ENCODE results near the gene TMEM131.
"Not testable (repeated sequence)": the region's sequence is repeated elsewhere in the genome, so short reads cannot be mapped to it uniquely, and the experiment has no call there.

The TMEM131 gene

DNA sequence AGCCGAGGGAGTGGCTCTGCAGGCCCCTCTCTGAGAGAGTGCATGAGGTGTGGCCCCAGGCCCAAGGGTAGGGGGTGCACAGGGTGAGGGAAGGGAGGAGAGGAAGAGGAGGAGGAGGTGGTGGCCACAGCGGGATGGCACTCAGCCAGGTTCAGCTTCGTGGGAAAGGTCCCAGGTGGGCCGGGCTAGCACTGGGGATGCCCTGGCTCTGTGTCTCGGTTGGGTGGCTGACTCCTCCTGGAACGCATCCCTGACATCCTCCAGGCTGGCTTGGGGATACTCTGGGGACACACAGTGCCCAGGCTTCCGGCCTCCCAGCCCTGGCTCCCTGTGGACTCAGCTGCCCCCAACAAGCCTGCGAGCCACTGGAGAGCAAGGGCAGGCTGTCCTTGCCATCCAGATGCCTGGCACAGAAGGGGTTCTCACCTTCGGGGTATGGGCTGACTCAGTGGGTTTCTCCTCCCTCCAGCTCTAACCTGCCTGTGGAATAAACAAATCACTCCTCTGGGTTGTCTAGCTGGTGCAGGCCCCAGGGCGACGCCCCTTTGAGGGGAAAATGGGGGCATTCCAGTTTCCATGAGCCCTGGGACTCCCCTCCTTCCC is 283.0 kb downstream of the TMEM131 start:
- DNase-seq (ENCODE audit: low read depth in 1 of 2, low spot score in 1 of 2), result peak in 1 of 2 donors; percentile 34

DNA sequence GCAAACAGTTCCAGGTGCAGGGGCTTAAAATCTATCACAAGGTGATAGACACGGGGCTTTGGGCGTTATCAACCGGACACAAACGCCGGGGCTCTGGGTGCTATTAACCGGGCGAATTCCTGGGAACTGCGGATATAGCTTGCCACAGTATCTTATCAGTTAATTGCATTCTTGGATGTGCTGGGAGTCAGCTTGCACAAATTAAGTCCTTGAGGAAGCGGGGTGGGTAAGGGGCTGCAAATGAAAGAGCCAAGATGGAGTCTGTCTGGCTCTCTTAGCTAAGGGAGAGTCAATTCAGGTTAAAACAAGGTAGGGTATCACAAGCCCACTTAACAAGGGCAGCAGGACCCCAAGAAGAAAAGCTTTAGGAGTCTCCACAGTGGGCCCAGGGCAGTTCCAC is 283.6 kb downstream of the TMEM131 start:
- not testable (repeated sequence) for DNase-seq (ENCODE audit: low read depth in 1 of 2, low spot score in 1 of 2)

GRCh38 chr2:97711394-97711711 is 284.4 kb downstream of the TMEM131 start:
- no peak for DNase-seq (ENCODE audit: low read depth in 1 of 2, low spot score in 1 of 2)

DNA sequence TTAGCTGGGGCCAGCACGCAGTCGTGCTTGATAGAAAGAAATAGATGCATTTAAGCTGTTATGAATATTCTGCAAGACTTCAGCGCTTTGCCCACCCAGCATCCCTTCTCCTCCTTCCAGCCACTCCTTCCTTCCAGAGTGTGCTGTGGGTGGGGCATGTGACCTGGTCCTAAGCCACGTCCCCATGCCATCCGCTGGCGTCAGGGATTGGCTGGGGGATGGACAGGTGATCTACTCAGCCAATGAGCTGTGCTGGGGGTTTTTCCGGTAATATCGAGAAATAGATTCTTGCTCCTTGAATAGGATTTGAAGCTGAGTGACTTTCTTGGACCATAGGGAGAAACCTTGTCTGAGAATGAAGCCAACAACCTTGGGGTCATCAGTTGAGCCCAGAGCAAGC is 287.1 kb downstream of the TMEM131 start:
- no peak for DNase-seq (ENCODE audit: low read depth in 1 of 2, low spot score in 1 of 2)

DNA sequence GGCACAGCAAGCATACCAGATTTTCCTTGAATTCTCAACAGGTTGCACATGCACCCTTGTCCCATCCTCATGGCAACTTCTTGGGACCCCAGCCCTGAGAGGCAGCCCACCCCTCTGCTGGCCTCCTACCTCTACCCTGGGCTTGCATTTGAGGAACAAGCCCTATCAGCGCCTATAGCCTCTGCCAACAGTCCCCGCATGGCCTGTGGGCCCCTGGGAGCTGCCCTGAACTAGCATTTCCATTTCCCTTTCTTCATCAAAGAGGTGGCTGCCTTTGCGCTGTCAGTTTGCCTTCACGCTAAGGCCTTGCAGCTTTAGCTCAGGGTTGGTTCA is 287.7 kb downstream of the TMEM131 start:
- no peak for DNase-seq (ENCODE audit: low read depth in 1 of 2, low spot score in 1 of 2)

DNA sequence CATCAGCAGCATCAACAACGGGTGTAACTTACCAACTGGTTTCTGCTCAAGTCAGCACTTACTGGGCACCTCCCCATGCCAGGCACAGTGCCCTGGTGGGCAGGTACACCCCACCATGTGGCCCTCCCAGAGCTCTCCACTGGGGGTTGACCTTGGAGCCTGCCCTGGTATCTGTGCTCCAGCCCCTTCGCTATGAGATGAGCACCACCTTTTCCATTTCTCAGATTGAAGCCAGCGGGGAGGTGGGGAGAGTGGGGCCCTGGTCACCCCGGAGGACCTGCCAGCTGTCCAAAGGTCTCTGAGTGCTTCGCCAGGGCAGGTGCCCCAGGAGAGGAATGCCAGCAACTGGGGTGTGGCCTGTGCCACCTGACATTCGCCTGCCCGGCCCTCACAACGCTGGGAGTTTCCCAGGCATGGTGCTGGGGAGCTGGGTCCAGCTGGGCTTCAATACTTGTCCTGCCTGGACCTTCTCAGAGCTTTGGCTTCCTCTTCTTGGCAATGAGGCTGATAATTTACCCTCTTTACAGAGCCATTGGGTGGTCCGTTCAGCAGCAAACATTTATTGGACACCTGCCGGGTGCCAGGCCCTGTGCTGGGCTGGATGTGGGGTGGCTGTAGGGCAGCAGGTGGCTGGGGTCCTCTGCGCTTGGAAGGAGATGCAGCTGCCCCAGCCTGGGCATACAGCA is 288.2 kb downstream of the TMEM131 start:
- DNase-seq (ENCODE audit: low read depth in 1 of 2, low spot score in 1 of 2), result no peak

- no peak for DNase-seq (ENCODE audit: low read depth in 1 of 2, low spot score in 1 of 2)
Measured at GRCh38 chr2:97706708-97707345, 288.9 kb downstream of the TMEM131 start.

All from activated T-helper 1 cell treated with anti-CD3 and anti-CD28 coated beads, Interleukin-2, amount 50 U/mL, for 16 hours (primary cell).